GM13977 (cell line): Measurements from ENCODE around the gene MYO1A.

Experiments
- DNase-seq: peaks from one replicate; pipeline ENCODE4 v3.0.0; 2012; ENCODE audit warnings: low spot score
- CTCF ChIP-seq: IDR thresholded peaks from 2 replicates; pipeline ENCODE4 v1.5.1; 2012; ENCODE audit warnings: mild to moderate bottlenecking, control low read depth; ENCODE audit not compliant: insufficient read depth; ENCODE audit errors: extremely low read depth, missing control alignments
- in situ Hi-C: fragments of 300-500 bp; cut with MboI; formaldehyde crosslinking; loops from one replicate; pipeline ENCODE4 v1.12.0; 2022; ENCODE audit warnings: low sequenced_read_pairs, low pct_unique_long_range_greater_than_20kb, mixed read lengths, inconsistent platforms; ENCODE audit not compliant: unreplicated experiment

Gene MYO1A

GRCh38 chr12:57040750-57041149, 9.2 kb downstream of the MYO1A start:
- TF ChIP-seq CTCF: no peak
- in situ Hi-C loops: no loop called here
- DNase-seq: no peak

GRCh38 chr12:57040211-57040610, 9.7 kb downstream of the MYO1A start:
- DNase-seq: no peak
- no peak for TF ChIP-seq CTCF
- in situ Hi-C loops: no loop called here

GRCh38 chr12:57039016-57039798, 10.7 kb downstream of the MYO1A start:
- in situ Hi-C loops: no loop called here
- no peak for DNase-seq

GRCh38 chr12:57037264-57037663, 12.7 kb downstream of the MYO1A start:
- no peak for DNase-seq
- in situ Hi-C loops: no loop called here
- no peak for TF ChIP-seq CTCF

More at GRCh38 chr12:57039016-57039798, 10.7 kb downstream of the MYO1A start:
- TF ChIP-seq CTCF: no peak

- in situ Hi-C loops: no loop called here
- no peak for TF ChIP-seq CTCF
- no peak for DNase-seq
Measured at GRCh38 chr12:57033431-57033830, 16.5 kb downstream of the MYO1A start.

- no peak for DNase-seq
- in situ Hi-C loops: no loop called here
- TF ChIP-seq CTCF: no peak
Measured at GRCh38 chr12:57031789-57032188, 18.1 kb downstream of the MYO1A start.
